HEK293 (cell line): ENCODE data around the gene TMEM267.
A peak's percentile ranks its signal among the peaks of the same experiment; 100 is the strongest.

Experiments used
- CTCF ChIA-PET: fragments of 350-600 bp; formaldehyde crosslinking; extraction: SDS; loops from one replicate; lab custom pipeline; 2021; ENCODE audit warnings: antibody characterized with exemption; lab: Yijun Ruan, JAX
- POLR2A ChIA-PET: fragments of 300-600 bp; formaldehyde crosslinking; extraction: SDS; loops from one replicate; lab custom pipeline; 2020; ENCODE audit warnings: antibody characterized with exemption, inconsistent platforms; lab: Yijun Ruan, JAX
- H3K27ac ChIP-seq: fragments of 200-500 bp; sonication (Bioruptor generic); 2 replicates; pipeline ENCODE4 v1.5.1; 2014; ENCODE audit warnings: low read depth, low read length, control low read depth, inconsistent platforms; ENCODE audit errors: extremely low read depth
- H3K36me3 ChIP-seq, 2 experiments: fragments of 200-500 bp in 1 of 2; sonication (Bioruptor generic) in 1 of 2; 1 replicate in 1 of 2; 2 replicates in 1 of 2; pipeline ENCODE4 v1.5.1; 2014 to 2017; ENCODE audit warnings: inconsistent platforms in 2 of 2, low read length in 2 of 2; ENCODE audit not compliant: control insufficient read depth in 2 of 2, insufficient read depth in 1 of 2
- H3K4me1 ChIP-seq: fragments of 200-500 bp; sonication (Bioruptor generic); 2 replicates; pipeline ENCODE4 v1.5.1; 2014; ENCODE audit warnings: mild to moderate bottlenecking, low read length, inconsistent platforms; ENCODE audit not compliant: control insufficient read depth, insufficient read depth
- H3K4me3 ChIP-seq: 2 replicates; pipeline ENCODE4 v1.5.1; 2011; ENCODE audit warnings: low read depth, mild to moderate bottlenecking, control low read depth, low read length, moderate library complexity
- H3K9me3 ChIP-seq: fragments of 200-500 bp; sonication (Bioruptor generic); 2 replicates; pipeline ENCODE4 v1.5.1; 2014; ENCODE audit warnings: low read depth, low read length, inconsistent platforms; ENCODE audit not compliant: control insufficient read depth, insufficient read depth
- BCL11A ChIP-seq: fragments of 450-650 bp; formaldehyde crosslinking; IDR thresholded peaks from 2 replicates; pipeline ENCODE4 v1.5.1; 2016; ENCODE audit warnings: low read depth, missing biosample characterization, missing genetic modification characterization
- KLF10 ChIP-seq: fragments of 450-650 bp; IDR thresholded peaks from 2 replicates; pipeline ENCODE4 v1.5.1; 2018; ENCODE audit warnings: missing biosample characterization, mild to moderate bottlenecking, missing genetic modification characterization
- KLF7 ChIP-seq: fragments of 450-650 bp; formaldehyde crosslinking; IDR thresholded peaks from 2 replicates; pipeline ENCODE4 v1.5.1; 2016; ENCODE audit warnings: missing biosample characterization, missing genetic modification characterization, borderline replicate concordance
- PRDM1 ChIP-seq: fragments of 450-650 bp; formaldehyde crosslinking; IDR thresholded peaks from 2 replicates; pipeline ENCODE4; 2016; ENCODE audit warnings: missing biosample characterization, missing genetic modification characterization
- SALL2 ChIP-seq: fragments of 450-650 bp; formaldehyde crosslinking; IDR thresholded peaks from 2 replicates; pipeline ENCODE4 v1.5.0; 2017; ENCODE audit warnings: missing biosample characterization, mild to moderate bottlenecking, missing genetic modification characterization, borderline replicate concordance
- SP7 ChIP-seq: fragments of 450-650 bp; formaldehyde crosslinking; IDR thresholded peaks from 2 replicates; pipeline ENCODE4 v1.5.1; 2016; ENCODE audit warnings: missing biosample characterization, missing genetic modification characterization
- TRIM28 ChIP-seq: IDR thresholded peaks from 2 replicates; pipeline ENCODE4 v1.6.1; 2011; ENCODE audit warnings: low read length, control low read depth, borderline replicate concordance
- YY2 ChIP-seq: fragments of 450-650 bp; formaldehyde crosslinking; IDR thresholded peaks from 2 replicates; pipeline ENCODE4 v1.5.1; 2016; ENCODE audit warnings: missing biosample characterization, missing genetic modification characterization
- ZNF114 ChIP-seq: fragments of 450-650 bp; formaldehyde crosslinking; IDR thresholded peaks from 2 replicates; pipeline ENCODE4 v1.5.0; 2017; ENCODE audit warnings: missing biosample characterization, missing genetic modification characterization
- ZNF121 ChIP-seq: fragments of 450-650 bp; formaldehyde crosslinking; IDR thresholded peaks from 2 replicates; pipeline ENCODE4 v1.5.1; 2016; ENCODE audit warnings: missing biosample characterization, missing genetic modification characterization
- ZNF157 ChIP-seq: fragments of 450-650 bp; formaldehyde crosslinking; IDR thresholded peaks from 2 replicates; pipeline ENCODE4 v1.5.1; 2016; ENCODE audit warnings: missing biosample characterization, missing genetic modification characterization
- ZNF16 ChIP-seq: fragments of 450-650 bp; formaldehyde crosslinking; IDR thresholded peaks from 2 replicates; pipeline ENCODE4 v1.5.1; 2016; ENCODE audit warnings: low read depth, missing biosample characterization, missing genetic modification characterization
- ZNF292 ChIP-seq: fragments of 450-650 bp; formaldehyde crosslinking; IDR thresholded peaks from 2 replicates; pipeline ENCODE4 v1.5.1; 2016; ENCODE audit warnings: low read depth, missing biosample characterization, missing genetic modification characterization, borderline replicate concordance
- ZNF302 ChIP-seq: fragments of 450-650 bp; formaldehyde crosslinking; IDR thresholded peaks from 2 replicates; pipeline ENCODE4 v1.5.1; 2016; ENCODE audit warnings: missing biosample characterization, missing genetic modification characterization, low read depth
- ZNF416 ChIP-seq: fragments of 450-650 bp; formaldehyde crosslinking; IDR thresholded peaks from 2 replicates; pipeline ENCODE4 v1.5.1; 2016; ENCODE audit warnings: missing biosample characterization, missing genetic modification characterization
- ZNF48 ChIP-seq: fragments of 450-650 bp; formaldehyde crosslinking; IDR thresholded peaks from 2 replicates; pipeline ENCODE4 v1.5.1; 2016; ENCODE audit warnings: missing biosample characterization, missing genetic modification characterization
- ZNF501 ChIP-seq: fragments of 450-650 bp; formaldehyde crosslinking; IDR thresholded peaks from 2 replicates; pipeline ENCODE4 v1.5.1; 2016; ENCODE audit warnings: missing biosample characterization, missing genetic modification characterization
- ZNF571 ChIP-seq: fragments of 450-650 bp; formaldehyde crosslinking; IDR thresholded peaks from 2 replicates; pipeline ENCODE4 v1.5.0; 2017; ENCODE audit warnings: missing biosample characterization, missing genetic modification characterization
- ZNF596 ChIP-seq: fragments of 450-650 bp; IDR thresholded peaks from 2 replicates; pipeline ENCODE4 v1.5.0; 2018; ENCODE audit warnings: missing biosample characterization, mild to moderate bottlenecking, missing genetic modification characterization, moderate library complexity
- ZNF629 ChIP-seq: fragments of 450-650 bp; formaldehyde crosslinking; IDR thresholded peaks from 2 replicates; pipeline ENCODE4 v1.5.1; 2017; ENCODE audit warnings: missing biosample characterization, missing genetic modification characterization
- ZNF658 ChIP-seq: fragments of 450-650 bp; formaldehyde crosslinking; IDR thresholded peaks from 2 replicates; pipeline ENCODE4; 2016; ENCODE audit warnings: missing biosample characterization, missing genetic modification characterization
- ZNF707 ChIP-seq: fragments of 450-650 bp; formaldehyde crosslinking; IDR thresholded peaks from 2 replicates; pipeline ENCODE4 v1.5.1; 2016; ENCODE audit warnings: missing biosample characterization, missing genetic modification characterization
- ZNF777 ChIP-seq: fragments of 450-650 bp; formaldehyde crosslinking; IDR thresholded peaks from 2 replicates; pipeline ENCODE4 v1.5.1; 2017; ENCODE audit warnings: missing biosample characterization, missing genetic modification characterization, borderline replicate concordance
- TF ChIP-seq, protein P1 (sequence below): fragments of 450-650 bp; formaldehyde crosslinking; conservative IDR thresholded peaks from 2 replicates; pipeline ENCODE4 v1.5.1; 2016; ENCODE audit warnings: low read depth, missing biosample characterization, missing genetic modification characterization
- TF ChIP-seq, protein P2 (sequence below): fragments of 450-650 bp; formaldehyde crosslinking; IDR thresholded peaks from 2 replicates; pipeline ENCODE4 v1.5.1; 2017; ENCODE audit warnings: missing biosample characterization, missing genetic modification characterization
- TF ChIP-seq, protein P3 (sequence below): fragments of 450-650 bp; formaldehyde crosslinking; IDR thresholded peaks from 2 replicates; pipeline ENCODE4 v1.5.1; 2016; ENCODE audit warnings: missing biosample characterization, missing genetic modification characterization
- TF ChIP-seq, protein P4 (sequence below): fragments of 450-650 bp; formaldehyde crosslinking; IDR thresholded peaks from 2 replicates; pipeline ENCODE4 v1.5.1; 2016; ENCODE audit warnings: missing biosample characterization, missing genetic modification characterization
- TF ChIP-seq, protein P5 (sequence below): fragments of 450-650 bp; formaldehyde crosslinking; IDR thresholded peaks from 2 replicates; pipeline ENCODE4 v1.5.1; 2016; ENCODE audit warnings: missing biosample characterization, missing genetic modification characterization, low read depth

The TMEM267 gene

DNA sequence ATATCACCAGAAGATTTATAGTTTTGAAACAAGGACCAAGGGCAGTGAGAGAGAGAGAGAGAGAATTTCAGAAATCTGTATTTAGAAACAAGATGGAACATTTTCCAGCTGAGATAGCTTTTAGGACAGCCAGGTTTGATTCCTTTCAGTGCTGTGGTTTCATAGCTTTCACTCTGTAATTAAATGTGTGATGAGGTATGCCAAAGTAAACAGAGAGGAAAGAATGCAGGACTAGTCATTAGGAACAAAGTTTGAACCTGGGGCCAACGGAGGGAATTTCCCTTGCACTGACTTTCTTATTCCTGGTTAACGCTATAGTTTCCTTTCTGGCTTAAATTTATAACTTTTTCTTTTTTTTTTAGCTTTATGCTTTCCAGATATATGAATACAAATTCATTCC, 61.5 kb downstream of the TMEM267 start:
- Histone ChIP-seq H3K9me3 (no peaks in the 10 kb centered on the region), H3K36me3 (no peaks in the 10 kb centered on the region), H3K4me1 (peaks cover 10% of the 10 kb centered on the region; the same call in 1 of the 2 replicates), H3K4me3 (no peak overlapping the region), H3K27ac (no peak overlapping the region; the same call in 1 of the 2 replicates)
- ChIA-PET POLR2A (interaction anchor here (1.1 kb wide), 1 partner anchor 62 kb away, joined by 8 read pairs; the partner anchor contains the start of gene TMEM267), CTCF (interaction anchor here (0.6 to 1.7 kb wide), 5 partner anchors 10 to 62 kb away, joined by 3 to 7 read pairs (median 4); partner anchors contain the start of genes CCL28 and TMEM267)
- TF ChIP-seq SALL2 (no peak), ZNF302 (tag by site-specific recombination) (no peak), ZNF16 (no peak), KLF7 (tag by site-specific recombination) (no peak), ZNF777 (tag by site-specific recombination) (no peak), KLF10 (tag by site-specific recombination) (no peak), YY2 (tag by site-specific recombination) (no peak), ZNF658 (no peak), TRIM28 (no peak), ZNF121 (no peak), ZNF157 (tag by site-specific recombination) (no peak), ZNF292 (no peak), ZNF501 (no peak), ZNF114 (no peak), ZNF707 (tag by site-specific recombination) (no peak), ZNF48 (no peak), PRDM1 (tag by site-specific recombination) (peak; percentile 57; the same call in 1 of the 2 replicates), SP7 (tag by site-specific recombination) (peak; percentile 99), ZNF629 (0 out of 2 replicates have a peak, but pooled peaks have one; percentile 27), ZNF571 (tag by site-specific recombination) (no peak), ZNF416 (no peak), ZNF596 (tag by site-specific recombination) (peak; percentile 66; the same call in 1 of the 2 replicates), BCL11A (0 out of 2 replicates have a peak, but pooled peaks have one; percentile 56)
- TF ChIP-seq, protein P1, sequence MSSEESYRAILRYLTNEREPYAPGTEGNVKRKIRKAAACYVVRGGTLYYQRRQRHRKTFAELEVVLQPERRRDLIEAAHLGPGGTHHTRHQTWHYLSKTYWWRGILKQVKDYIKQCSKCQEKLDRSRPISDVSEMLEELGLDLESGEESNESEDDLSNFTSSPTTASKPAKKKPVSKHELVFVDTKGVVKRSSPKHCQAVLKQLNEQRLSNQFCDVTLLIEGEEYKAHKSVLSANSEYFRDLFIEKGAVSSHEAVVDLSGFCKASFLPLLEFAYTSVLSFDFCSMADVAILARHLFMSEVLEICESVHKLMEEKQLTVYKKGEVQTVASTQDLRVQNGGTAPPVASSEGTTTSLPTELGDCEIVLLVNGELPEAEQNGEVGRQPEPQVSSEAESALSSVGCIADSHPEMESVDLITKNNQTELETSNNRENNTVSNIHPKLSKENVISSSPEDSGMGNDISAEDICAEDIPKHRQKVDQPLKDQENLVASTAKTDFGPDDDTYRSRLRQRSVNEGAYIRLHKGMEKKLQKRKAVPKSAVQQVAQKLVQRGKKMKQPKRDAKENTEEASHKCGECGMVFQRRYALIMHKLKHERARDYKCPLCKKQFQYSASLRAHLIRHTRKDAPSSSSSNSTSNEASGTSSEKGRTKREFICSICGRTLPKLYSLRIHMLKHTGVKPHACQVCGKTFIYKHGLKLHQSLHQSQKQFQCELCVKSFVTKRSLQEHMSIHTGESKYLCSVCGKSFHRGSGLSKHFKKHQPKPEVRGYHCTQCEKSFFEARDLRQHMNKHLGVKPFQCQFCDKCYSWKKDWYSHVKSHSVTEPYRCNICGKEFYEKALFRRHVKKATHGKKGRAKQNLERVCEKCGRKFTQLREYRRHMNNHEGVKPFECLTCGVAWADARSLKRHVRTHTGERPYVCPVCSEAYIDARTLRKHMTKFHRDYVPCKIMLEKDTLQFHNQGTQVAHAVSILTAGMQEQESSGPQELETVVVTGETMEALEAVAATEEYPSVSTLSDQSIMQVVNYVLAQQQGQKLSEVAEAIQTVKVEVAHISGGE (tag by site-specific recombination) = no peak; the same call in 1 of the 2 replicates
- TF ChIP-seq, protein P2, sequence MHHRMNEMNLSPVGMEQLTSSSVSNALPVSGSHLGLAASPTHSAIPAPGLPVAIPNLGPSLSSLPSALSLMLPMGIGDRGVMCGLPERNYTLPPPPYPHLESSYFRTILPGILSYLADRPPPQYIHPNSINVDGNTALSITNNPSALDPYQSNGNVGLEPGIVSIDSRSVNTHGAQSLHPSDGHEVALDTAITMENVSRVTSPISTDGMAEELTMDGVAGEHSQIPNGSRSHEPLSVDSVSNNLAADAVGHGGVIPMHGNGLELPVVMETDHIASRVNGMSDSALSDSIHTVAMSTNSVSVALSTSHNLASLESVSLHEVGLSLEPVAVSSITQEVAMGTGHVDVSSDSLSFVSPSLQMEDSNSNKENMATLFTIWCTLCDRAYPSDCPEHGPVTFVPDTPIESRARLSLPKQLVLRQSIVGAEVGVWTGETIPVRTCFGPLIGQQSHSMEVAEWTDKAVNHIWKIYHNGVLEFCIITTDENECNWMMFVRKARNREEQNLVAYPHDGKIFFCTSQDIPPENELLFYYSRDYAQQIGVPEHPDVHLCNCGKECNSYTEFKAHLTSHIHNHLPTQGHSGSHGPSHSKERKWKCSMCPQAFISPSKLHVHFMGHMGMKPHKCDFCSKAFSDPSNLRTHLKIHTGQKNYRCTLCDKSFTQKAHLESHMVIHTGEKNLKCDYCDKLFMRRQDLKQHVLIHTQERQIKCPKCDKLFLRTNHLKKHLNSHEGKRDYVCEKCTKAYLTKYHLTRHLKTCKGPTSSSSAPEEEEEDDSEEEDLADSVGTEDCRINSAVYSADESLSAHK (tag by site-specific recombination) = no peak
- TF ChIP-seq, protein P3, sequence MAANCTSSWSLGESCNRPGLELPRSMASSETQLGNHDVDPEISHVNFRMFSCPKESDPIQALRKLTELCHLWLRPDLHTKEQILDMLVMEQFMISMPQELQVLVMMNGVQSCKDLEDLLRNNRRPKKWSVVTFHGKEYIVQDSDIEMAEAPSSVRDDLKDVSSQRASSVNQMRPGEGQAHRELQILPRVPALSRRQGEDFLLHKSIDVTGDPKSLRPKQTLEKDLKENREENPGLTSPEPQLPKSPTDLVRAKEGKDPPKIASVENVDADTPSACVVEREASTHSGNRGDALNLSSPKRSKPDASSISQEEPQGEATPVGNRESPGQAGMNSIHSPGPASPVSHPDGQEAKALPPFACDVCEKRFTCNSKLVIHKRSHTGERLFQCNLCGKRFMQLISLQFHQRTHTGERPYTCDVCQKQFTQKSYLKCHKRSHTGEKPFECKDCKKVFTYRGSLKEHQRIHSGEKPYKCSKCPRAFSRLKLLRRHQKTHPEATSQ (tag by site-specific recombination) = no peak
- TF ChIP-seq, protein P4, sequence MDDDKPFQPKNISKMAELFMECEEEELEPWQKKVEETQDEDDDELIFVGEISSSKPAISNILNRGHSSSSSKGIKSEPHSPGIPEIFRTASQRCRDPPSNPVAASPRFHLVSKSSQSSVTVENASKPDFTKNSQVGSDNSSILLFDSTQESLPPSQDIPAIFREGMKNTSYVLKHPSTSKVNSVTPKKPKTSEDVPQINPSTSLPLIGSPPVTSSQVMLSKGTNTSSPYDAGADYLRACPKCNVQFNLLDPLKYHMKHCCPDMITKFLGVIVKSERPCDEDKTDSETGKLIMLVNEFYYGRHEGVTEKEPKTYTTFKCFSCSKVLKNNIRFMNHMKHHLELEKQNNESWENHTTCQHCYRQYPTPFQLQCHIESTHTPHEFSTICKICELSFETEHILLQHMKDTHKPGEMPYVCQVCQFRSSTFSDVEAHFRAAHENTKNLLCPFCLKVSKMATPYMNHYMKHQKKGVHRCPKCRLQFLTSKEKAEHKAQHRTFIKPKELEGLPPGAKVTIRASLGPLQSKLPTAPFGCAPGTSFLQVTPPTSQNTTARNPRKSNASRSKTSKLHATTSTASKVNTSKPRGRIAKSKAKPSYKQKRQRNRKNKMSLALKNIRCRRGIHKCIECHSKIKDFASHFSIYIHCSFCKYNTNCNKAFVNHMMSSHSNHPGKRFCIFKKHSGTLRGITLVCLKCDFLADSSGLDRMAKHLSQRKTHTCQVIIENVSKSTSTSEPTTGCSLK (tag by site-specific recombination) = no peak
- TF ChIP-seq, protein P5, sequence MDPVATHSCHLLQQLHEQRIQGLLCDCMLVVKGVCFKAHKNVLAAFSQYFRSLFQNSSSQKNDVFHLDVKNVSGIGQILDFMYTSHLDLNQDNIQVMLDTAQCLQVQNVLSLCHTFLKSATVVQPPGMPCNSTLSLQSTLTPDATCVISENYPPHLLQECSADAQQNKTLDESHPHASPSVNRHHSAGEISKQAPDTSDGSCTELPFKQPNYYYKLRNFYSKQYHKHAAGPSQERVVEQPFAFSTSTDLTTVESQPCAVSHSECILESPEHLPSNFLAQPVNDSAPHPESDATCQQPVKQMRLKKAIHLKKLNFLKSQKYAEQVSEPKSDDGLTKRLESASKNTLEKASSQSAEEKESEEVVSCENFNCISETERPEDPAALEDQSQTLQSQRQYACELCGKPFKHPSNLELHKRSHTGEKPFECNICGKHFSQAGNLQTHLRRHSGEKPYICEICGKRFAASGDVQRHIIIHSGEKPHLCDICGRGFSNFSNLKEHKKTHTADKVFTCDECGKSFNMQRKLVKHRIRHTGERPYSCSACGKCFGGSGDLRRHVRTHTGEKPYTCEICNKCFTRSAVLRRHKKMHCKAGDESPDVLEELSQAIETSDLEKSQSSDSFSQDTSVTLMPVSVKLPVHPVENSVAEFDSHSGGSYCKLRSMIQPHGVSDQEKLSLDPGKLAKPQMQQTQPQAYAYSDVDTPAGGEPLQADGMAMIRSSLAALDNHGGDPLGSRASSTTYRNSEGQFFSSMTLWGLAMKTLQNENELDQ = no peak
